Measurements from ENCODE around the gene ANKMY1. TPM values are rescaled to one million over a fixed set of nuclear protein-coding genes. Genes with fewer than 3 reads are reported as not detected.

Gene ANKMY1
- total RNA-seq, 4 donors from 2014 or later: 7.0 to 12.0 (median 8.9) TPM

GRCh38 chr2:240432820-240433801 is 124.7 kb downstream of the ANKMY1 start:
- WGBS, 2 donors (ENCODE audit: low coverage in 1 of 2): 92% methylated on average over 7 of the region's 34 CpGs; no CpG with 5 or more reads in 1 of the 2 donors
- H3K36me3 ChIP-seq: no peaks in the 10 kb centered on the region
- TF ChIP-seq POLR2A (IDR thresholded peaks at IDR 0.05) (no peak), POLR2AphosphoS5 (IDR thresholded peaks at IDR 0.05) (no peak), EP300 (IDR thresholded peaks at IDR 0.05) (no peak), CTCF (IDR thresholded peaks at IDR 0.05) (no peak)
- H3K4me1 ChIP-seq: peaks cover 0 to 39% (median 22%) of the 10 kb centered on the region in 3 donors
- H3K27ac ChIP-seq: peak overlapping the region in 2 of 4 donors; percentile 90 to 97
- no peak overlapping the region for H3K4me3 ChIP-seq
- no peak for ATAC-seq
- peaks cover 20% of the 10 kb centered on the region for H3K27me3 ChIP-seq
- H3K9me3 ChIP-seq: no peaks in the 10 kb centered on the region

DNA sequence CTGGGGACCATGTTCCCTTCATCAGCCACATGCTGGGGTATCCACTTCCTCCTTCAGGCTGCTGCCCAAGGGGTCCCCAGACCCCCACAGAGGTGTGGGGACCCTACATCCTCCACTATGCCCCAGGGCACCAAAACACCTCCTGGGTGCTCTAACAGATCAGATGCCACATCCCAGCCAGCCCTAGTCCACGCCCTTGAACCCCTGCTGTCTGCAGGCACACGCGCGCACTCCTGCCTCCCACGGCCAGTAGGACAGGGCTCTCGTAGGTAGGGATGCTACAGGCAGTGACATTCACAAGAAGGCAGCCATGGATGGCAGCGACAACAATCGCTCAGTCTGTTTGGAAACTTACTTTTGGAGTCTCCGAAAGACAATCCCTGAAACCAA is 125.4 kb downstream of the ANKMY1 start:
- Histone ChIP-seq H3K27ac (no peak overlapping the region), H3K9me3 (no peaks in the 10 kb centered on the region), H3K4me3 (no peak overlapping the region), H3K27me3 (peaks cover 13% of the 10 kb centered on the region), H3K4me1 (peaks cover 0 to 33% (median 21%) of the 10 kb centered on the region in 3 donors), H3K36me3 (no peaks in the 10 kb centered on the region)
- WGBS, 2 donors (ENCODE audit: low coverage in 1 of 2): no CpG with 5 or more reads among the region's 9 CpGs
- ATAC-seq: no peak
- TF ChIP-seq POLR2AphosphoS5 (IDR thresholded peaks at IDR 0.05): no peak
- no peak for TF ChIP-seq POLR2A (IDR thresholded peaks at IDR 0.05)
- no peak for TF ChIP-seq EP300 (IDR thresholded peaks at IDR 0.05)
- TF ChIP-seq CTCF (IDR thresholded peaks at IDR 0.05): no peak

DNA sequence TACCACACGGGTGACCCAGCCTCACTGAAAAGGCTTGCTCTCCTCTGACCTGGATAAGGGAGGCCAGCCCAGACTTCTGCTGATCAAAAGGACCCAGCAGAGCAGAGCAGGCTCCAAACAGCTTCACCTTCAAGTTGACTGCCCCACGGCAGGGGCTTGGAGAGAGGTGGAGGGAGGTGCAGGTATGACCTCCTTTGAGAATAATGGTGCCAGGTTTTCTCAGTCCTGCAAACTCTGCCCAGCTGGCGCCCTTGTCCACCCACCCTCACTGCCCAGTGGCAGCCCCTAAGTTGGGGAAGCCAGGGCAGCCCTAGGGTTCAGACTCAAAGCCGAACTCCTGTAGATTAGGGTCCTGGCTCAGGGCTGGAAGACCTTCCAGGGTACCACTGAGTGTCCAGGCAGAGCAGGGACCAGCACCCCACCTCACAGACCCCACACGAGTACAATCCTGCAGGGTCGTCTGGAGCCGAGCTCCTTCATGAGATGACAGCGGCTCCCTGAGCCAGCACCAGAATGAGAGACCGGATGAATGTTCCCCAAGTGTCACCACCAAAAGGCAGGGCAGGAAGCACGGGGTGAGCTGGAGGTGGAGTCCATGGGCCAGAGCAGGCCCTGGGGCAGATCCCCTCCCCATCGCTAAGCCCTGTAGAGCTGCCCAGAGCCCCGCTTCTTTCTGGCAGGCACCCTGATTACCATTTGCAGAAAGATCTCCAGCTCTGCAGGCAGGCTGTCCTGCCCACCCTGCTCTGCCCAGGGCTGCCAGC is 125.9 kb downstream of the ANKMY1 start:
- H3K27me3 ChIP-seq: peaks cover 7% of the 10 kb centered on the region
- no peak for TF ChIP-seq POLR2A (IDR thresholded peaks at IDR 0.05)
- TF ChIP-seq POLR2AphosphoS5 (IDR thresholded peaks at IDR 0.05): no peak
- no peak for TF ChIP-seq CTCF (IDR thresholded peaks at IDR 0.05)
- TF ChIP-seq EP300 (IDR thresholded peaks at IDR 0.05): no peak
- WGBS, 2 donors (ENCODE audit: low coverage in 1 of 2): no CpG with 5 or more reads among the region's 12 CpGs
- ATAC-seq: no peak
- no peak overlapping the region for H3K4me3 ChIP-seq
- no peak overlapping the region for H3K27ac ChIP-seq
- no peaks in the 10 kb centered on the region for H3K36me3 ChIP-seq
- H3K4me1 ChIP-seq: peaks cover 0 to 27% (median 15%) of the 10 kb centered on the region in 3 donors
- no peaks in the 10 kb centered on the region for H3K9me3 ChIP-seq

DNA sequence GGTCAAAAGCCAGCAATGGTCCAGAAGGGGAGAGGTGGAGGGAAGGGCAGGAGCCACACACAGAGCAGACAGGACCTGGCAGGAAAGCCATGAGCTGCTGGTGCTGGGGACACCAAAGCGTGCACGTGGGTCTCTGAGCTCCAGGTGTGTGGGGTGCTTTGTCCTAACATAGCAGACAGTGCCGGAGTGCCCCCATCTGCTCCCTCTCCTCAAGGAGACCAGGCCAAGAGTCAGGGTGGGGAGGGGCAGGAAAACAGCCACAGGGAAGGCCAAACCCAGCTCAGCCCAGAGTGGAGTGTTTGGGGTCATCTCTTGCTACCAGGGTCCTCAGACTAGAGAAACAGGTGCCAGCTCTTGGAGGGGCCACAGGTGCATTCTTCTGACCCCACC is 126.5 kb downstream of the ANKMY1 start:
- Histone ChIP-seq H3K27me3 (peaks cover 3% of the 10 kb centered on the region), H3K9me3 (no peaks in the 10 kb centered on the region)
- ATAC-seq: no peak

More for the DNA sequence above, 126.5 kb downstream of the ANKMY1 start:
- WGBS, 2 donors (ENCODE audit: low coverage in 1 of 2): 95% methylated on average over 3 of the region's 3 CpGs; no CpG with 5 or more reads in 1 of the 2 donors
- Histone ChIP-seq H3K36me3 (no peaks in the 10 kb centered on the region), H3K4me3 (no peak overlapping the region), H3K4me1 (peaks cover 0 to 21% (median 9%) of the 10 kb centered on the region in 3 donors), H3K27ac (no peak overlapping the region)
- TF ChIP-seq CTCF (IDR thresholded peaks at IDR 0.05) (no peak), EP300 (IDR thresholded peaks at IDR 0.05) (no peak), POLR2AphosphoS5 (IDR thresholded peaks at IDR 0.05) (no peak), POLR2A (IDR thresholded peaks at IDR 0.05) (no peak)
